Activated CD8-positive, alpha-beta memory T cell treated with anti-CD3 and anti-CD28 coated beads, Interleukin-2, amount 10 ng/mL, durations not matched to agents 7 days and 5 days (primary cell): ENCODE measurements around the gene TRIM4. TPM values are rescaled to one million over a fixed set of nuclear protein-coding genes. Genes with fewer than 3 reads are reported as not detected.
A peak's percentile ranks its signal among the peaks of the same experiment; 100 is the strongest.
"Not testable (repeated sequence)": the region's sequence is repeated elsewhere in the genome, so short reads cannot be mapped to it uniquely, and the experiment has no call there.

Experiments used
- ATAC-seq: fragments of 150-1000 bp; cut with Tn5 transposase; one replicate; pipeline ENCODE4 v1.10.0; 2021; ENCODE audit warnings: moderate library complexity
- CTCF ChIA-PET: fragments of 350-600 bp; sonication (Branson Sonifier 250); formaldehyde crosslinking; loops from one replicate; lab custom pipeline; 2021; ENCODE audit warnings: antibody characterized with exemption; lab: Charles Lee
- DNase-seq: peaks from one replicate; pipeline ENCODE4 v3.0.0-alpha.2; 2020
- H3K27ac Mint-ChIP-seq: one replicate; pipeline ENCODE4 v1.8.0; 2021; ENCODE audit warnings: mild to moderate bottlenecking, mixed read lengths
- H3K27me3 Mint-ChIP-seq: one replicate; pipeline ENCODE4 v1.8.0; 2021; ENCODE audit warnings: mixed read lengths
- H3K36me3 Mint-ChIP-seq: one replicate; pipeline ENCODE4 v1.8.0; 2021; ENCODE audit warnings: mild to moderate bottlenecking, mixed read lengths
- H3K4me1 Mint-ChIP-seq: one replicate; pipeline ENCODE4 v1.8.0; 2021; ENCODE audit warnings: mixed read lengths
- H3K4me3 Mint-ChIP-seq: one replicate; pipeline ENCODE4 v1.8.0; 2021; ENCODE audit warnings: mild to moderate bottlenecking, moderate library complexity, mixed read lengths
- H3K9me3 Mint-ChIP-seq: one replicate; pipeline ENCODE4 v1.8.0; 2022; ENCODE audit warnings: low read depth, mixed read lengths
- total RNA-seq, 2 experiments: library from RNA; stranded (reverse); gene quantifications; one replicate each; pipeline ENCODE4 v1.2.3, GENCODE V29; 2021

Gene TRIM4
- total RNA-seq, 2 experiments from 2014 or later, result 26.4 to 26.7 TPM

GRCh38 chr7:99899830-99900519, 19.4 kb downstream of the TRIM4 start:
- H3K27ac Mint-ChIP-seq, result no peak overlapping the region
- peaks cover 16% of the 10 kb centered on the region for H3K4me1 Mint-ChIP-seq
- ATAC-seq (no peak), DNase-seq (no peak)
- H3K9me3 Mint-ChIP-seq, result no peaks in the 10 kb centered on the region
- H3K4me3 Mint-ChIP-seq, result no peak overlapping the region
- no peaks in the 10 kb centered on the region for H3K27me3 Mint-ChIP-seq
- peaks cover 57% of the 10 kb centered on the region for H3K36me3 Mint-ChIP-seq
- CTCF ChIA-PET, result no interaction called here

DNA sequence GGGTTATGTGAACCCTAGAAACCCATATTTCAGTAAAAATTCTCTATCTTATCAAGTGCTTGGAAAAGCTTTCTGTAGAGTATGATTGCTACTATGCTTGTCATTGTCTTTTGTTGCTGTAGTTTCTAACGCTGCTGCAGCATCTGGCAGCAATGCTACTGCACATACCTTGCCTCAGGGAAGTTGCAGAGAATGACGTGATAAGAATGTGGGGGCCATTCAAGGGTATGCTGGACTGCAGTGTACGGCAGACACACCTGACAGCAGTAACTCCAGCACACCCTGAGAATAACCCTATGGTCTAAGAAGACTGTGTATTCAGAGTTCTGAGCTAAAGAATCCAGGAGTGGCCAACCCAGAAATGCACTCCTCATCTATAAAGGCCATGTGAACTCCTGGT, 20.5 kb downstream of the TRIM4 start:
- CTCF ChIA-PET, result interaction anchor here (0.5 kb wide), 1 partner anchor 886 kb away, joined by 3 read pairs; no protein-coding TSS in a partner anchor
- no peak for ATAC-seq
- no peak overlapping the region for H3K4me3 Mint-ChIP-seq

DNA sequence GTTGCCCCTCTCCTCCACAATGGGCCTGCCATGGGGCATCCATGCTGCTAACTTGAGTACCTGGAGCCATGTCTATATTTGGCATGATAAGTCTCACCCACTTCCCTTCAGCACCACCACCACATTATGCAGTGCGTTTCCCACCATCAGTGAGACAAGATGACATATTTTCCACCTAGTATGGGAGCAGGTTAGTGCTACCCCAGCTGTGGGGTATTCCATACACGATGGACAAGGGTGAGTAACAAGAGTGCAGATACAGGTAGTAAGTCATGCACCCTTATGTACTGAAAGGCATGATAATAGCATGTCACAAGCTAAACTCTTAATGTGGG, 21.3 kb downstream of the TRIM4 start:
- Mint-ChIP-seq H3K4me1 (peaks cover 16% of the 10 kb centered on the region), H3K9me3 (no peaks in the 10 kb centered on the region), H3K27me3 (no peaks in the 10 kb centered on the region), H3K36me3 (peaks cover 51% of the 10 kb centered on the region), H3K27ac (peak overlapping the region; percentile 66), H3K4me3 (no peak overlapping the region)
- ATAC-seq (peak; percentile 47), DNase-seq (no peak)
- CTCF ChIA-PET, result no interaction called here

More for the DNA sequence above, 20.5 kb downstream of the TRIM4 start:
- H3K27ac Mint-ChIP-seq, result no peak overlapping the region
- no peaks in the 10 kb centered on the region for H3K27me3 Mint-ChIP-seq
- no peaks in the 10 kb centered on the region for H3K9me3 Mint-ChIP-seq
- H3K36me3 Mint-ChIP-seq, result peaks cover 53% of the 10 kb centered on the region
- peaks cover 16% of the 10 kb centered on the region for H3K4me1 Mint-ChIP-seq
- DNase-seq, result no peak

GRCh38 chr7:99897322-99898022, 21.9 kb downstream of the TRIM4 start:
- H3K27me3 Mint-ChIP-seq, result no peaks in the 10 kb centered on the region
- peak; percentile 63 for ATAC-seq
- H3K4me1 Mint-ChIP-seq, result peaks cover 16% of the 10 kb centered on the region
- H3K4me3 Mint-ChIP-seq, result no peak overlapping the region
- H3K36me3 Mint-ChIP-seq, result peaks cover 51% of the 10 kb centered on the region
- peak overlapping the region; percentile 66 for H3K27ac Mint-ChIP-seq
- CTCF ChIA-PET, result interaction anchor here (1.0 kb wide), 1 partner anchor 16 kb away, joined by 3 read pairs; no protein-coding TSS in a partner anchor
- peak; percentile 49 for DNase-seq
- no peaks in the 10 kb centered on the region for H3K9me3 Mint-ChIP-seq

GRCh38 chr7:99894738-99895137, 24.6 kb downstream of the TRIM4 start:
- H3K9me3 Mint-ChIP-seq, result no peaks in the 10 kb centered on the region
- no peaks in the 10 kb centered on the region for H3K27me3 Mint-ChIP-seq
- H3K4me1 Mint-ChIP-seq, result peaks cover 16% of the 10 kb centered on the region
- peaks cover 50% of the 10 kb centered on the region for H3K36me3 Mint-ChIP-seq
- H3K27ac Mint-ChIP-seq, result no peak overlapping the region
- DNase-seq (no peak), ATAC-seq (no peak)
- H3K4me3 Mint-ChIP-seq, result no peak overlapping the region
- CTCF ChIA-PET, result interaction anchor here (0.9 to 1.0 kb wide), 2 partner anchors 14 to 19 kb away, joined by 3 read pairs; no protein-coding TSS in a partner anchor

GRCh38 chr7:99893280-99893679, 26.1 kb downstream of the TRIM4 start:
- CTCF ChIA-PET, result no interaction called here
- H3K27me3 Mint-ChIP-seq, result no peaks in the 10 kb centered on the region
- DNase-seq (no peak), ATAC-seq (no peak)
- peaks cover 9% of the 10 kb centered on the region for H3K4me1 Mint-ChIP-seq
- H3K27ac Mint-ChIP-seq, result no peak overlapping the region
- H3K9me3 Mint-ChIP-seq, result no peaks in the 10 kb centered on the region
- no peak overlapping the region for H3K4me3 Mint-ChIP-seq
- peaks cover 48% of the 10 kb centered on the region for H3K36me3 Mint-ChIP-seq

DNA sequence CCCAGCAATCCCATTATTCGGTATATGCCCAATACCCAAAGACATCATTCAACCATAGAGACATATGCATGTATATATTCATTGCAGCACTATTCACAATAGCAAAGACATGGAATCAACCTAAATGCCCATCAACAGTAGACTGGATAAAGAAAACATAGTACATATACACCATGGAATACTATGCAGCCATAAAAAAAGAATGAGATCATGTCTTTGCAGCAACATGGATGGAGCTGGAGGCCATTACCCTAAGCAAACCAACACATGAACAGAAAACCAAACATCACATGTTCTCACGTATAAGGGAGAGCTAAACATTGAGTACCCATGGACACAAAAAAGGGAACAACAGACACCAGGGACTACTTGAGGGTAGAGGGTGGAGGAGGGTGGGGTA, 29.0 kb downstream of the TRIM4 start:
- H3K27ac Mint-ChIP-seq, H3K4me1 Mint-ChIP-seq, DNase-seq, H3K27me3 Mint-ChIP-seq, ATAC-seq, CTCF ChIA-PET, H3K9me3 Mint-ChIP-seq, H3K4me3 Mint-ChIP-seq: not testable (repeated sequence)
- peaks cover 46% of the 10 kb centered on the region for H3K36me3 Mint-ChIP-seq

DNA sequence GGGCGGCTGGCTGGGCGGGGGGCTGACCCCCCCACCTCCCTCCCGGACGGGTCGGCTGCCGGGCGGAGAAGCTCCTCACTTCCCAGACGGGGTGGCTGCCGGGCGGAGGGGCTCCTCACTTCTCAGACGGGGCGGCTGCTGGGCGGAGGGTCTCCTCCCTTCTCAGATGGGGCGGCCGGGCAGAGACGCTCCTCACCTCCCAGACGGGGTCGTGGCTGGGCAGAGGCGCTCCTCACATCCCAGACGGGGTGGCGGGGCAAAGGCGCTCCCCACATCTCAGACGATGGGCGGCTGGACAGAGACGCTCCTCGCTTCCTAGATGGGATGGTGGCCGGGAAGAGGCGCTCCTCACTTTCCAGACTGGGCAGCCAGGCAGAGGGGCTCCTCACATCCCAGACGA, 31.0 kb downstream of the TRIM4 start:
- peaks cover 51% of the 10 kb centered on the region for H3K36me3 Mint-ChIP-seq
- ATAC-seq, CTCF ChIA-PET, H3K27ac Mint-ChIP-seq, H3K27me3 Mint-ChIP-seq, H3K4me3 Mint-ChIP-seq, DNase-seq, H3K4me1 Mint-ChIP-seq, H3K9me3 Mint-ChIP-seq: not testable (repeated sequence)

GRCh38 chr7:99881370-99881769, 38.0 kb downstream of the TRIM4 start:
- CTCF ChIA-PET, result no interaction called here
- Mint-ChIP-seq H3K27ac (no peak overlapping the region), H3K4me3 (no peak overlapping the region), H3K27me3 (no peaks in the 10 kb centered on the region), H3K36me3 (peaks cover 12% of the 10 kb centered on the region), H3K9me3 (peaks cover 3% of the 10 kb centered on the region), H3K4me1 (no peaks in the 10 kb centered on the region)
- no peak for ATAC-seq
- DNase-seq, result no peak

GRCh38 chr7:99876933-99877332, 42.4 kb downstream of the TRIM4 start, which contains the start of gene OR2AE1:
OR2AE1 (minus strand) TSS chr7:99877033; CDS start chr7:99877033, 0 bp downstream.
- Mint-ChIP-seq H3K27me3 (no peaks in the 10 kb centered on the region), H3K4me3 (no peak within 1 kb of the TSS), H3K9me3 (no peaks in the 10 kb centered on the region), H3K27ac (no peak within 1 kb of the TSS), H3K4me1 (no peaks in the 10 kb centered on the region), H3K36me3 (no peaks in the 10 kb centered on the region)
- DNase-seq (no peak), ATAC-seq (no peak)
- CTCF ChIA-PET, result no interaction called here

- no peak for ATAC-seq
- CTCF ChIA-PET, result interaction anchor here (1.0 kb wide), 1 partner anchor 19 kb away, joined by 3 read pairs; no protein-coding TSS in a partner anchor
Measured at GRCh38 chr7:99876491-99876890, 42.8 kb downstream of the TRIM4 start.

DNA sequence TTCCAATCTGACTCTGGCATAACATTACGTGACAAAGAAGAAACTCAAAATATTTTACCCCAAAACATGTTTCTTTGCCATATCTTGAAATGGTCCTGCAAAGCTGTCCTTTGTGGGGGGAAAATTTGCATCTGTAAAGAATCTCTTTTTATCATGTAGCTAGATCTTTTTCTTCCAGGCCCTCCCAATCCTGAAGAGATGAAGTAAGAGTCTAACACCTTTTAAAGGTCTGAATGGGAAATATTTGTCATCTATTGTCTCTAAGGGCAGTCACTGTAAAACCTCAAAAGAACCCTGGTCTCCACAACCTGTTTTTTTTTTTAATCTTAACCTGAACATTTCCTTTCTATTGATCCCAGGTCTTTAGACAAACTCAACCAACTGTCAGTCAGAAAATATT, 51.1 kb downstream of the TRIM4 start:
- no peak overlapping the region for H3K4me3 Mint-ChIP-seq
- ATAC-seq (no peak), DNase-seq (no peak)
- peaks cover 47% of the 10 kb centered on the region for H3K27me3 Mint-ChIP-seq
- no peak overlapping the region for H3K27ac Mint-ChIP-seq
- CTCF ChIA-PET, result no interaction called here
- H3K4me1 Mint-ChIP-seq, result no peaks in the 10 kb centered on the region
- H3K9me3 Mint-ChIP-seq, result no peaks in the 10 kb centered on the region
- no peaks in the 10 kb centered on the region for H3K36me3 Mint-ChIP-seq

More at GRCh38 chr7:99876491-99876890, 42.8 kb downstream of the TRIM4 start:
- Mint-ChIP-seq H3K4me1 (no peaks in the 10 kb centered on the region), H3K9me3 (no peaks in the 10 kb centered on the region), H3K4me3 (no peak overlapping the region), H3K36me3 (no peaks in the 10 kb centered on the region), H3K27me3 (no peaks in the 10 kb centered on the region), H3K27ac (no peak overlapping the region)
- DNase-seq, result no peak

GRCh38 chr7:99867477-99867876, 51.9 kb downstream of the TRIM4 start:
- CTCF ChIA-PET, H3K27ac Mint-ChIP-seq, H3K9me3 Mint-ChIP-seq, H3K36me3 Mint-ChIP-seq, H3K4me1 Mint-ChIP-seq, DNase-seq, ATAC-seq, H3K4me3 Mint-ChIP-seq: not testable (repeated sequence)
- peaks cover 51% of the 10 kb centered on the region for H3K27me3 Mint-ChIP-seq
